ENCODE measurements around the gene JMJD1C.

The JMJD1C gene

DNA sequence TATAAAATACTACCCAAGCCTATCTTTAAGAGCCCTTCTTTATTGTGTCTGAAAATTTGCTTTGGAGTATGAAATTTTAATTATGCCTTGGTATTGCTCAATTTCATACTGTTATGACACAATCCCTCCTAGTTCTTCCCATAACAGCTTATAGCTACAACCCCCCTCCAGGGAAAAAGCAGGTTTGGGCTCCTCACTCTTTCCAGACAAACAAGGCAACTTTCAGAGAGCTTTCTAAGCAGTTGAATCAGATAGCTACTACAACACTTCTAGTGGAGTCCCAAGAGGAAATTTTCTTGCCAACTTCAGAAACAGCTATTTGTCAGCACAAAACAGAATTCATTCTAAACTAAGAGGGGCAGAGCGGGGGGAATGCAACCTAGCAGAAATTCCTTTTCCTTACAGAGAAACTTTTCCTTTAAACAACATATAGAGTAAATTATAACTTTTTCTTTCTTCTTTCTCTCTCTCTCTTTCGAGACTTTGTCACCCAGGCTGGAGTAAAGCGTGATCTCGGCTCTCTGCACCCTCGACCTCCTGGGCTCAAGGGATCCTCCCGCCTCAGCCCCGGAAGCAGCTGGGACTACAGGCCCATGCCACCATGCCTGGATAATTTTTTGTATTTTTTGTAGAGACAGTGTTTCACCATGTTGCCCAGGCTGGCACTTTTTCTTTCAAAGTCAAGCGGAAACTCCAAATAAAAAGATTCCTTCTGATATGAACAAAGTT, 26.0 kb upstream of the JMJD1C start:
- no peaks in the 10 kb centered on the region for H3K27me3 ChIP-seq (ENCODE audit: control insufficient read depth, insufficient read depth, low read length)
- no peaks in the 10 kb centered on the region for H3K36me3 ChIP-seq (ENCODE audit: control insufficient read depth, insufficient read depth, low read length)
- no peak overlapping the region for H3K9ac ChIP-seq
- peak overlapping the region; percentile 30 for H3K4me2 ChIP-seq (ENCODE audit: low read length)
- H3K9me3 ChIP-seq (ENCODE audit: control insufficient read depth, low read length): no peaks in the 10 kb centered on the region
- peaks cover 2% of the 10 kb centered on the region for H3K4me1 ChIP-seq
- peak overlapping the region; percentile 30 for H2AFZ ChIP-seq
- TF ChIP-seq, protein P1, sequence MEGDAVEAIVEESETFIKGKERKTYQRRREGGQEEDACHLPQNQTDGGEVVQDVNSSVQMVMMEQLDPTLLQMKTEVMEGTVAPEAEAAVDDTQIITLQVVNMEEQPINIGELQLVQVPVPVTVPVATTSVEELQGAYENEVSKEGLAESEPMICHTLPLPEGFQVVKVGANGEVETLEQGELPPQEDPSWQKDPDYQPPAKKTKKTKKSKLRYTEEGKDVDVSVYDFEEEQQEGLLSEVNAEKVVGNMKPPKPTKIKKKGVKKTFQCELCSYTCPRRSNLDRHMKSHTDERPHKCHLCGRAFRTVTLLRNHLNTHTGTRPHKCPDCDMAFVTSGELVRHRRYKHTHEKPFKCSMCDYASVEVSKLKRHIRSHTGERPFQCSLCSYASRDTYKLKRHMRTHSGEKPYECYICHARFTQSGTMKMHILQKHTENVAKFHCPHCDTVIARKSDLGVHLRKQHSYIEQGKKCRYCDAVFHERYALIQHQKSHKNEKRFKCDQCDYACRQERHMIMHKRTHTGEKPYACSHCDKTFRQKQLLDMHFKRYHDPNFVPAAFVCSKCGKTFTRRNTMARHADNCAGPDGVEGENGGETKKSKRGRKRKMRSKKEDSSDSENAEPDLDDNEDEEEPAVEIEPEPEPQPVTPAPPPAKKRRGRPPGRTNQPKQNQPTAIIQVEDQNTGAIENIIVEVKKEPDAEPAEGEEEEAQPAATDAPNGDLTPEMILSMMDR (IDR thresholded peaks at IDR 0.05): no peak
- peaks cover 41% of the 10 kb centered on the region for H3K79me2 ChIP-seq
- H3K4me3 ChIP-seq (ENCODE audit: low read depth, low read length): no peak overlapping the region
- peak overlapping the region; percentile 43 for H3K27ac ChIP-seq

DNA sequence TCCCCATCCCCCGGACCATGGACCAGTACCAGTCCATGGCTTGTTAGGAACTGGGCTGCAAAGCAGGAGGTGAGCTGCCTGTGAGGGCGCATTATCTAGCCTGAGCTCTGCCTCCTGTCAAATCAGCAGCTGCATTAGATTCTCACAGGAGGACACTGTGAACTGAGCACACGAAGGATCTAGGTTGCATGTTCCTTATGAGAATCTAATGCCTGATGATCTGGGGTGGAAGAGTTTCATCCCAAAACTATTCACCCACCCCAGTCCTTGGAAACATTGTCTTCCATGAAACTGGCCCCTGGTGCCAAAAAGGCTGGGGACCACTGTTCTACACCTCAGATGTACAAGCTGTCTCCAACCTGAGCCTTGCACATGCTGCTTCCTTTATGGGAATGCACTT, 24.1 kb upstream of the JMJD1C start:
- Histone ChIP-seq H3K27me3 (ENCODE audit: control insufficient read depth, insufficient read depth, low read length) (no peaks in the 10 kb centered on the region), H3K36me3 (ENCODE audit: control insufficient read depth, insufficient read depth, low read length) (no peaks in the 10 kb centered on the region), H3K79me2 (peaks cover 32% of the 10 kb centered on the region), H3K9ac (no peak overlapping the region), H3K4me3 (ENCODE audit: low read depth, low read length) (no peak overlapping the region), H3K4me2 (ENCODE audit: low read length) (no peak overlapping the region), H3K27ac (no peak overlapping the region), H2AFZ (no peak overlapping the region), H3K4me1 (peaks cover 2% of the 10 kb centered on the region), H3K9me3 (ENCODE audit: control insufficient read depth, low read length) (no peaks in the 10 kb centered on the region)
- TF ChIP-seq, protein P1 (IDR thresholded peaks at IDR 0.05): no peak

GRCh38 chr10:63487990-63488389, 22.2 kb upstream of the JMJD1C start:
- Histone ChIP-seq H2AFZ (no peak overlapping the region), H3K9ac (no peak overlapping the region), H3K27me3 (ENCODE audit: control insufficient read depth, insufficient read depth, low read length) (no peaks in the 10 kb centered on the region), H3K79me2 (peaks cover 28% of the 10 kb centered on the region), H3K27ac (no peak overlapping the region), H3K4me3 (ENCODE audit: low read depth, low read length) (no peak overlapping the region), H3K9me3 (ENCODE audit: control insufficient read depth, low read length) (no peaks in the 10 kb centered on the region), H3K4me1 (peaks cover 5% of the 10 kb centered on the region), H3K4me2 (ENCODE audit: low read length) (no peak overlapping the region), H3K36me3 (ENCODE audit: control insufficient read depth, insufficient read depth, low read length) (no peaks in the 10 kb centered on the region)
- TF ChIP-seq, protein P1 (IDR thresholded peaks at IDR 0.05): no peak

- TF ChIP-seq, protein P1 (IDR thresholded peaks at IDR 0.05): no peak
- Histone ChIP-seq H3K4me3 (ENCODE audit: low read depth, low read length) (no peak overlapping the region), H3K9me3 (ENCODE audit: control insufficient read depth, low read length) (no peaks in the 10 kb centered on the region), H3K4me1 (peaks cover 3% of the 10 kb centered on the region), H3K27me3 (ENCODE audit: control insufficient read depth, insufficient read depth, low read length) (no peaks in the 10 kb centered on the region), H3K9ac (no peak overlapping the region), H3K4me2 (ENCODE audit: low read length) (no peak overlapping the region), H3K36me3 (ENCODE audit: control insufficient read depth, insufficient read depth, low read length) (no peaks in the 10 kb centered on the region), H2AFZ (no peak overlapping the region), H3K27ac (no peak overlapping the region), H3K79me2 (peaks cover 40% of the 10 kb centered on the region)
These were observed 18.2 kb upstream of the JMJD1C start for GRCh38 chr10:63483983-63484382.
